K562 (cell line): ENCODE data around the gene SPRING1. TPM values are rescaled to one million over a fixed set of nuclear protein-coding genes. Genes with fewer than 3 reads are reported as not detected.

Experiments used
- ATAC-seq: fragments of 200-7000 bp; cut with Tn5 transposase; 3 replicates; pipeline ENCODE4 v1.9.1; 2020; ENCODE audit warnings: moderate library complexity
- BruUV-seq: library from RNA; stranded (reverse); fragments of 400-500 nt; replicated peaks from 2 replicates; lab custom pipeline; 2021; lab: Mats Ljungman, UMichigan
- CTCF ChIA-PET: fragments of 300-600 bp; formaldehyde crosslinking; extraction: SDS; loops from one replicate; lab custom pipeline; 2021; ENCODE audit warnings: low intra/inter-chr PET ratio; lab: Yijun Ruan, JAX
- POLR2A ChIA-PET: fragments of 300-600, 350-650 bp; sonication (Branson Sonifier 250); formaldehyde crosslinking; extraction: SDS; loops from one replicate; lab custom pipeline; 2021; ENCODE audit warnings: antibody characterized with exemption, inconsistent platforms; lab: Yijun Ruan, JAX
- DNase-seq, 4 experiments: peaks; one replicate each; pipeline versions ENCODE4 v3.0.0 to v3.0.0-alpha.2; 2011 to 2018; ENCODE audit warnings: low spot score in 3 of 4, mixed read lengths in 3 of 4; ENCODE audit errors: extremely low read depth in 1 of 4
- FAIRE-seq: peaks from 2 replicates; lab custom pipeline; 2011; peaks lifted over from hg19 to GRCh38; lab: Jason Lieb, UNC
- H2AFZ ChIP-seq: 2 replicates; pipeline ENCODE4 v1.6.0; 2011; ENCODE audit warnings: low read depth, low read length, control low read depth, inconsistent platforms
- H3K27ac ChIP-seq: fragments of 200-600 bp; 3 replicates; pipeline ENCODE4 v1.8.0; 2011; ENCODE audit warnings: low read depth, mild to moderate bottlenecking, control low read depth, inconsistent platforms, low read length, moderate library complexity, mixed read lengths; ENCODE audit errors: extremely low read depth
- H3K27me3 ChIP-seq, 2 experiments: fragments of 300-600 bp in 1 of 2; 2 replicates in 1 of 2; 3 replicates in 1 of 2; pipeline versions ENCODE4 v1.6.0 to v1.8.0; 2011; ENCODE audit warnings: inconsistent platforms in 2 of 2, low read length in 2 of 2, mild to moderate bottlenecking in 1 of 2, mixed read lengths in 1 of 2, moderate library complexity in 1 of 2; ENCODE audit not compliant: control insufficient read depth in 2 of 2, insufficient read depth in 2 of 2
- H3K36me3 ChIP-seq: fragments of 300-600 bp; 3 replicates; pipeline ENCODE4 v1.8.0; 2011; ENCODE audit warnings: mild to moderate bottlenecking, low read length, inconsistent platforms; ENCODE audit not compliant: control insufficient read depth, insufficient read depth
- H3K4me1 ChIP-seq, 2 experiments: fragments of 200-600 bp in 1 of 2; replicated peaks in 1 of 2; 2 replicates in 1 of 2; 3 replicates in 1 of 2; pipeline versions ENCODE4 v1.5.1 to v1.8.0; 2011; ENCODE audit warnings: inconsistent platforms in 2 of 2, low read length in 2 of 2, mild to moderate bottlenecking in 1 of 2, mixed read lengths in 1 of 2, moderate library complexity in 1 of 2; ENCODE audit not compliant: control insufficient read depth in 2 of 2, insufficient read depth in 2 of 2
- H3K4me2 ChIP-seq: 2 replicates; pipeline ENCODE4 v1.6.1; 2011; ENCODE audit warnings: low read length, control low read depth, inconsistent platforms, mixed read lengths; ENCODE audit not compliant: insufficient read depth
- H3K4me3 ChIP-seq: fragments of 200-600 bp; sonication (generic), shearing (Covaris generic); 2 replicates; pipeline ENCODE4 v1.5.1; 2016; ENCODE audit warnings: control low read depth, inconsistent platforms
- H3K79me2 ChIP-seq: fragments of 200-600 bp; 3 replicates; pipeline ENCODE4 v1.8.0; 2011; ENCODE audit warnings: low read length, inconsistent platforms; ENCODE audit not compliant: control insufficient read depth, insufficient read depth
- H3K9ac ChIP-seq, 2 experiments: 2 replicates each; pipeline versions ENCODE4 v1.6.0 to v1.6.1; 2011; ENCODE audit warnings: low read depth in 2 of 2, low read length in 2 of 2, control low read depth in 1 of 2, inconsistent platforms in 1 of 2, mild to moderate bottlenecking in 1 of 2, mixed read lengths in 1 of 2; ENCODE audit not compliant: insufficient read depth in 1 of 2
- H3K9me1 ChIP-seq: one replicate; pipeline ENCODE4 v1.6.0; 2011; ENCODE audit warnings: inconsistent platforms, mild to moderate bottlenecking, low read length, moderate library complexity; ENCODE audit not compliant: control insufficient read depth, insufficient read depth
- H3K9me3 ChIP-seq: replicated peaks from 2 replicates; pipeline ENCODE4 v1.5.1; 2011; ENCODE audit warnings: low read depth, low read length, inconsistent platforms; ENCODE audit not compliant: control insufficient read depth, insufficient read depth
- H4K20me1 ChIP-seq: replicated peaks from 2 replicates; pipeline ENCODE4 v1.6.1; 2011; ENCODE audit warnings: low read length, inconsistent platforms, mixed read lengths; ENCODE audit not compliant: control insufficient read depth, insufficient read depth
- CCNT2 ChIP-seq: IDR thresholded peaks from 2 replicates; pipeline ENCODE4 v1.6.1; 2011; ENCODE audit warnings: borderline replicate concordance, low read depth, mild to moderate bottlenecking, moderate library complexity, mixed read lengths, low read length; ENCODE audit not compliant: insufficient read length; ENCODE audit errors: extremely low read depth
- MCM3 ChIP-seq: fragments of 450-650 bp; IDR thresholded peaks from 2 replicates; pipeline ENCODE4 v1.6.1; 2016
- NR2F6 ChIP-seq: fragments of 450-650 bp; formaldehyde crosslinking; IDR thresholded peaks from 2 replicates; pipeline ENCODE4 v1.4.0; 2020; ENCODE audit warnings: mild to moderate bottlenecking
- PCBP1 ChIP-seq: fragments of 200-400 bp; formaldehyde crosslinking; IDR thresholded peaks from 2 replicates; pipeline ENCODE4 v1.6.1; 2018; ENCODE audit warnings: mild to moderate bottlenecking, low read depth, low read length; ENCODE audit not compliant: poor library complexity, severe bottlenecking
- SMARCB1 ChIP-seq: IDR thresholded peaks from 2 replicates; pipeline ENCODE4 v1.6.1; 2011; ENCODE audit warnings: improper control_type of control experiment, low read depth; ENCODE audit not compliant: insufficient read length
- ZFP1 ChIP-seq: fragments of 450-650 bp; formaldehyde crosslinking; IDR thresholded peaks from 2 replicates; pipeline ENCODE4 v1.4.0; 2020; ENCODE audit warnings: mild to moderate bottlenecking, mixed read lengths
- ZNF512 ChIP-seq: IDR thresholded peaks from 2 replicates; pipeline ENCODE4 v1.6.1; 2016; ENCODE audit warnings: missing genetic modification characterization, missing compliant biosample characterization
- ZNF518B ChIP-seq: fragments of 250-450 bp; sonication (Bioruptor Pico); IDR thresholded peaks from 2 replicates; pipeline ENCODE4 v1.5.0; 2021; ENCODE audit warnings: mild to moderate bottlenecking, moderate library complexity
- ZNF717 ChIP-seq: fragments of 250-450 bp; sonication (Bioruptor Pico); IDR thresholded peaks from 2 replicates; pipeline ENCODE4 v1.5.0; 2021
- ZNF740 ChIP-seq, 3 experiments: fragments of 200-800 bp in 1 of 3; sonication (Bioruptor generic) in 1 of 3; sonication (generic) in 1 of 3; formaldehyde crosslinking in 1 of 3; IDR thresholded peaks; 2 replicates each; pipeline versions ENCODE4 v1.6.1 to v1.8.0; 2016 to 2022; ENCODE audit warnings: mild to moderate bottlenecking in 2 of 3, missing compliant biosample characterization in 2 of 3, missing genetic modification characterization in 2 of 3, missing genetic modification reagents in 1 of 3
- WGBS: fragments of 100-300 bp; shearing (Covaris generic); methylation state at CpG from one replicate; pipeline ENCODE4 v1.1.6; 2016; ENCODE audit warnings: low coverage, mixed read lengths; ENCODE audit not compliant: insufficient coverage; ENCODE audit errors: missing lambda C conversion rate; 5-methylcytosine and 5-hydroxymethylcytosine counted together
- in situ Hi-C: fragments of 300-500 bp; cut with MboI; formaldehyde crosslinking; loops from 4 replicates; pipeline ENCODE4 v1.15.0; 2018; ENCODE audit warnings: inconsistent platforms, mixed read lengths
- intact Hi-C: fragments of 100-400 bp; cut with micrococcal nuclease; formaldehyde crosslinking; loops from 2 replicates; pipeline ENCODE4 v1.14.2; 2022
- polyA plus RNA-seq, 8 experiments: library from polyadenylated mRNA; depleted of rRNA in 4 of 8; stranded (reverse) in 5 of 8; unstranded in 3 of 8; fragments of >200 nt; fragmentation: Nextera tagmentation in 2 of 8; fragmentation: Illumina TruSeq in 1 of 8; extraction: Ambion mirVana in 2 of 8; extraction: Trizol in 1 of 8; gene quantifications; 2 replicates each; pipeline versions ENCODE4 v1.2.1 to v1.2.3, GENCODE V29; 2011 to 2014; ENCODE audit warnings: inconsistent platforms in 1 of 8, missing spikeins in 1 of 8
- total RNA-seq, 7 experiments: library from RNA; depleted of rRNA in 6 of 7; stranded (reverse); fragments of >200 nt in 6 of 7; fragmentation: Illumina TruSeq in 2 of 7; extraction: Trizol in 2 of 7; gene quantifications; 2 replicates each; pipeline versions ENCODE4 v1.2.1 to v1.2.3, GENCODE V29; 2011 to 2021; ENCODE audit warnings: low replicate concordance in 1 of 7

SPRING1 gene
- total and polyA plus RNA-seq, 9 of the 15 experiments (the other 6 are each of a cell fraction or from before 2014, with no cell fraction given): 1.1 to 20.0 (median 8.0) TPM

- POLR2A ChIA-PET: no interaction called here
- peaks cover 12 to 13% of the 10 kb centered on the region in 2 experiments; a peak in 4 of 5 replicates for H3K27me3 ChIP-seq
- BruUV-seq: no TSS peak
- no peak for FAIRE-seq
- no peak for ATAC-seq
- H2AFZ ChIP-seq: no peak overlapping the region
- no peaks in the 10 kb centered on the region for H3K79me2 ChIP-seq
- intact Hi-C loops: no loop called here
- no peak overlapping the region for H3K9ac ChIP-seq
- H3K9me3 ChIP-seq: no peaks in the 10 kb centered on the region
- no peaks in the 10 kb centered on the region; a peak in 1 of 5 replicates for H3K4me1 ChIP-seq
- TF ChIP-seq NR2F6 (CRISPR knock-in tag) (no peak), ZNF740 (CRISPR knock-in tag; IDR thresholded peaks at IDR 0.05) (no peak), ZNF740 (tag; IDR thresholded peaks at IDR 0.05) (no peak), SMARCB1 (no peak), MCM3 (no peak), CCNT2 (no peak), ZNF717 (CRISPR knock-in tag) (no peak), ZFP1 (CRISPR knock-in tag) (no peak), PCBP1 (no peak), ZNF512 (no peak), ZNF518B (CRISPR knock-in tag) (no peak)
- no peak overlapping the region for H3K27ac ChIP-seq
- H3K4me2 ChIP-seq: no peak overlapping the region
- peaks cover 23% of the 10 kb centered on the region; the same call in 1 of the 3 replicates for H3K36me3 ChIP-seq
- WGBS: 78% methylated on average over 9 of the region's 9 CpGs
- no peaks in the 10 kb centered on the region for H3K9me1 ChIP-seq
- in situ Hi-C loops: loop anchor here (25.0 kb wide), 1 partner anchor 248 kb away; no protein-coding TSS in a partner anchor
- no peak for DNase-seq
- no peak overlapping the region for H3K4me3 ChIP-seq
- 0 out of 2 replicates have a peak, but pooled peaks cover 4% of the 10 kb centered on the region for H4K20me1 ChIP-seq
- CTCF ChIA-PET: no interaction called here
Observed at GRCh38 chr12:116714175-116714574, 23.7 kb downstream of the SPRING1 start.
